ENCODE data around the gene DNAI7.

DNA sequence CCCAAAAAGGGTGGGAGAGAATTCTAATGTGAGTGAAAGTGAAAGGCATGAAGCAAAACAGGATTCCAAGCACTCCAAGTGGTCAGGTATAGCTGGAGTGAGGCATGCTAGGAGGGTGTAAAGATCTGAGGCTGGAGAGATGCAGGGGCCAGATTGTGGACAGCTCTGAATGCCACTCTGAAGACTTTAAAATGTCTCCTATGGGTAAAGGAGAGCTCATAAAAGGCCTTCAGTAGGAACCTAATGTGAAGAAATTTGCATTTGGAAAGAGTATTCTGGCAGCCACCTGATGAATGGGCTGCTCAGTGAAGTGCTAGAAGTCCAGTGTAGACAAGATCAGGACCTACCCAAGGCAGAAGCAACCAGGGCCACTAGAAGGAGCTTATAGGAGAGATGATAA is 68.9 kb downstream of the DNAI7 start:
- TF ChIP-seq, protein P1, sequence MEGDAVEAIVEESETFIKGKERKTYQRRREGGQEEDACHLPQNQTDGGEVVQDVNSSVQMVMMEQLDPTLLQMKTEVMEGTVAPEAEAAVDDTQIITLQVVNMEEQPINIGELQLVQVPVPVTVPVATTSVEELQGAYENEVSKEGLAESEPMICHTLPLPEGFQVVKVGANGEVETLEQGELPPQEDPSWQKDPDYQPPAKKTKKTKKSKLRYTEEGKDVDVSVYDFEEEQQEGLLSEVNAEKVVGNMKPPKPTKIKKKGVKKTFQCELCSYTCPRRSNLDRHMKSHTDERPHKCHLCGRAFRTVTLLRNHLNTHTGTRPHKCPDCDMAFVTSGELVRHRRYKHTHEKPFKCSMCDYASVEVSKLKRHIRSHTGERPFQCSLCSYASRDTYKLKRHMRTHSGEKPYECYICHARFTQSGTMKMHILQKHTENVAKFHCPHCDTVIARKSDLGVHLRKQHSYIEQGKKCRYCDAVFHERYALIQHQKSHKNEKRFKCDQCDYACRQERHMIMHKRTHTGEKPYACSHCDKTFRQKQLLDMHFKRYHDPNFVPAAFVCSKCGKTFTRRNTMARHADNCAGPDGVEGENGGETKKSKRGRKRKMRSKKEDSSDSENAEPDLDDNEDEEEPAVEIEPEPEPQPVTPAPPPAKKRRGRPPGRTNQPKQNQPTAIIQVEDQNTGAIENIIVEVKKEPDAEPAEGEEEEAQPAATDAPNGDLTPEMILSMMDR (IDR thresholded peaks at IDR 0.05): no peak
- TF ChIP-seq POLR2A (IDR thresholded peaks at IDR 0.05): no peak

Data from prostate gland (tissue), 2 donors.